Esophagus muscularis mucosa (tissue), 4 donors: ENCODE measurements around the gene C21orf58.

Experiments
- CTCF ChIP-seq, 3 experiments: fragments of 200-600 bp in 2 of 3; fragments of 450-650 bp in 1 of 3; sonication (generic) in 2 of 3; IDR thresholded peaks; one replicate each; pipeline ENCODE4 v1.5.1; 2017 to 2019; ENCODE audit warnings: antibody characterized with exemption in 3 of 3, mild to moderate bottlenecking in 2 of 3, moderate library complexity in 1 of 3
- EP300 ChIP-seq: sonication (generic); formaldehyde crosslinking; IDR thresholded peaks from one replicate; pipeline ENCODE4 v1.6.1; 2017; ENCODE audit warnings: antibody characterized with exemption
- POLR2A ChIP-seq: fragments of 450-650 bp; IDR thresholded peaks from one replicate; pipeline ENCODE4 v1.6.1; 2017; ENCODE audit warnings: antibody characterized with exemption, moderate library complexity, mild to moderate bottlenecking, low read depth
- POLR2AphosphoS5 ChIP-seq, 2 donors: sonication (generic); formaldehyde crosslinking; IDR thresholded peaks; one replicate each; pipeline ENCODE4 v1.6.1; 2017; ENCODE audit warnings: antibody characterized with exemption in 2 of 2

- TF ChIP-seq CTCF (IDR thresholded peaks at IDR 0.05) (no peak), POLR2A (no peak), EP300 (no peak), POLR2AphosphoS5 (IDR thresholded peaks at IDR 0.05) (no peak)
These were observed 70.0 kb downstream of the C21orf58 start for GRCh38 chr21:46253610-46254124.
